ENCODE data around the gene GLO1.

Gene GLO1

DNA sequence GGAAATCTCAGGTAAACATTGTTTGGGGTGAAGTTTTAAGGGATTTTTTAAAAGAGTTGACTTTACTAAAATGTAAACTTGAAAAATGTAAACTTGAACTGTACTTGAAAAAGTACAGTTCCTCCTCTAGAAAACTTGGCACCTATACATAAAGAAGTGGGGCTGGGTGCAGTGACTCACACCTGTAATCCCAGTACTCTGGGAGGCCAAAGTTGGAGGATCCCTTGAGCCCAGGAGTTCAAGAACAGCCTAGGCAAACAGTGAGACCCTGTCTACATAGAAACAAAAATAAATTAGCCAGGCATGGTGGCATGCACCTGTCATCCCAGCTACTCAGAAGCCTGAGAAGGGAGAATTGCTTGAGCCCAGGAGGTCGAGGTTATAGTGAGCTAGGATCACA is 70.5 kb downstream of the GLO1 start:
- Histone ChIP-seq H3K4me3 (ENCODE audit: low read depth in 1 of 2, low read length in 1 of 2) (no peak overlapping the region), H3K36me3 (no peaks in the 10 kb centered on the region), H3K27ac (no peak overlapping the region), H3K4me1 (ENCODE audit: control insufficient read depth in 1 of 2, insufficient read depth in 1 of 2, low read depth in 1 of 2, low read length in 1 of 2) (peaks cover 4 to 15% of the 10 kb centered on the region in 2 experiments), H3K27me3 (no peaks in the 10 kb centered on the region), H3K9me3 (no peaks in the 10 kb centered on the region)
- TF ChIP-seq, protein P1, sequence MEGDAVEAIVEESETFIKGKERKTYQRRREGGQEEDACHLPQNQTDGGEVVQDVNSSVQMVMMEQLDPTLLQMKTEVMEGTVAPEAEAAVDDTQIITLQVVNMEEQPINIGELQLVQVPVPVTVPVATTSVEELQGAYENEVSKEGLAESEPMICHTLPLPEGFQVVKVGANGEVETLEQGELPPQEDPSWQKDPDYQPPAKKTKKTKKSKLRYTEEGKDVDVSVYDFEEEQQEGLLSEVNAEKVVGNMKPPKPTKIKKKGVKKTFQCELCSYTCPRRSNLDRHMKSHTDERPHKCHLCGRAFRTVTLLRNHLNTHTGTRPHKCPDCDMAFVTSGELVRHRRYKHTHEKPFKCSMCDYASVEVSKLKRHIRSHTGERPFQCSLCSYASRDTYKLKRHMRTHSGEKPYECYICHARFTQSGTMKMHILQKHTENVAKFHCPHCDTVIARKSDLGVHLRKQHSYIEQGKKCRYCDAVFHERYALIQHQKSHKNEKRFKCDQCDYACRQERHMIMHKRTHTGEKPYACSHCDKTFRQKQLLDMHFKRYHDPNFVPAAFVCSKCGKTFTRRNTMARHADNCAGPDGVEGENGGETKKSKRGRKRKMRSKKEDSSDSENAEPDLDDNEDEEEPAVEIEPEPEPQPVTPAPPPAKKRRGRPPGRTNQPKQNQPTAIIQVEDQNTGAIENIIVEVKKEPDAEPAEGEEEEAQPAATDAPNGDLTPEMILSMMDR (IDR thresholded peaks at IDR 0.05) = no peak

DNA sequence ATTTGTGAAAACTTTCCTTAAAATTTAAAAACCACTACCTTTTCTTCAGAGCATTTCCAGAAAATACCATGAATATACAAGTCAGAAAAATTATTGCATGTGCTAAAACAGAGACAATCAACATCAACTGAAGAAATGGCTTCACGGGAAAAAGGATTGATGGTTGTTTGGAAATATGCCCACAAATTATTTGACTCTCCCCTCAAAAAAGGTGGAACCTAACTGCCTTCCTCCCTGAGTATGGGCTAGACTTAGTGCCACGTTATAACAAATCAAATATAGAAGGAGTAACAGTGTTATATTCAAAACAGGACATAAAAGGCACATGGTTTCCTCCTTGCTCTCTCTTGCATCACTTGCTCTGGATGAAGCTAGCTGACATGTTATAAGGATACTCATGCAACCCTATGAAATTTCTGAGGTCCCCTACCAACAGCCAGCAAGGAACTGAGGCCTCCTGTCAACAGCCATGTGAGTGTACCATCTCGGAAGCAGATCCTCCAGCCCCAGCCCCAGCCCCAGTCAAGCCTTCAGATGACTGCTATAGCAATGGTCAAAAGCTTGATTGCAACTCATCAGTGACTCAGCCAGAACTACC is 71.7 kb downstream of the GLO1 start:
- Histone ChIP-seq H3K9me3 (no peaks in the 10 kb centered on the region), H3K36me3 (no peaks in the 10 kb centered on the region), H3K27ac (no peak overlapping the region), H3K27me3 (no peaks in the 10 kb centered on the region), H3K4me3 (ENCODE audit: low read depth in 1 of 2, low read length in 1 of 2) (no peak overlapping the region), H3K4me1 (ENCODE audit: control insufficient read depth in 1 of 2, insufficient read depth in 1 of 2, low read depth in 1 of 2, low read length in 1 of 2) (peaks cover 0 to 5% of the 10 kb centered on the region in 2 experiments)
- TF ChIP-seq, protein P1 (IDR thresholded peaks at IDR 0.05) = no peak

Data from neutrophil (primary cell).